GM23248 (cell line): ENCODE data around the gene SMG7.

Source experiments
- EZH2 ChIP-seq: fragments of 200-600 bp; sonication (generic); IDR thresholded peaks from 2 replicates; pipeline ENCODE4 v1.6.1; 2018; ENCODE audit warnings: antibody characterized with exemption, mild to moderate bottlenecking; ENCODE audit not compliant: insufficient read depth, poor library complexity, severe bottlenecking
- EZH2phosphoT487 ChIP-seq: fragments of 200-600 bp; sonication (generic); IDR thresholded peaks from 2 replicates; pipeline ENCODE4 v1.6.1; 2018; ENCODE audit warnings: antibody characterized with exemption, moderate library complexity, mild to moderate bottlenecking, low read depth; ENCODE audit not compliant: insufficient read depth

GRCh38 chr1:183552441-183552840, 80.1 kb downstream of the SMG7 start:
- TF ChIP-seq EZH2 (no peak), EZH2phosphoT487 (no peak)
